Measurements from ENCODE around the gene SUFU.

The SUFU gene

GRCh38 chr10:102504976-102505300, 1.2 kb downstream of the SUFU start:
- peak overlapping the region; percentile 96 for H3K4me3 ChIP-seq (ENCODE audit: low read depth, low read length)
- no peak for TF ChIP-seq CTCF (IDR thresholded peaks at IDR 0.05; ENCODE audit: insufficient read depth, low read depth, low read length, missing control alignments)
- no peak for DNase-seq (ENCODE audit: low read depth)

GRCh38 chr10:102505462-102506115, 1.8 kb downstream of the SUFU start:
- H3K4me3 ChIP-seq (ENCODE audit: low read depth, low read length), result no peak overlapping the region
- DNase-seq (ENCODE audit: low read depth), result no peak
- TF ChIP-seq CTCF (IDR thresholded peaks at IDR 0.05; ENCODE audit: insufficient read depth, low read depth, low read length, missing control alignments), result no peak

GRCh38 chr10:102507521-102507920, 3.7 kb downstream of the SUFU start:
- no peak overlapping the region for H3K4me3 ChIP-seq (ENCODE audit: low read depth, low read length)
- no peak for TF ChIP-seq CTCF (IDR thresholded peaks at IDR 0.05; ENCODE audit: insufficient read depth, low read depth, low read length, missing control alignments)
- no peak for DNase-seq (ENCODE audit: low read depth)

- no peak for DNase-seq (ENCODE audit: low read depth)
- TF ChIP-seq CTCF (IDR thresholded peaks at IDR 0.05; ENCODE audit: insufficient read depth, low read depth, low read length, missing control alignments), result no peak
- H3K4me3 ChIP-seq (ENCODE audit: low read depth, low read length), result no peak overlapping the region
These were observed 4.7 kb downstream of the SUFU start for GRCh38 chr10:102508506-102508905.

- no peak for DNase-seq (ENCODE audit: low read depth)
- no peak for TF ChIP-seq CTCF (IDR thresholded peaks at IDR 0.05; ENCODE audit: insufficient read depth, low read depth, low read length, missing control alignments)
- no peak overlapping the region for H3K4me3 ChIP-seq (ENCODE audit: low read depth, low read length)
These were observed 5.6 kb downstream of the SUFU start for GRCh38 chr10:102509387-102509786.

- H3K4me3 ChIP-seq (ENCODE audit: low read depth, low read length), result no peak overlapping the region
- TF ChIP-seq CTCF (IDR thresholded peaks at IDR 0.05; ENCODE audit: insufficient read depth, low read depth, low read length, missing control alignments), result no peak
- peak; percentile 59 for DNase-seq (ENCODE audit: low read depth)
These were observed 8.0 kb downstream of the SUFU start for GRCh38 chr10:102511583-102512274.
